Activated naive CD8-positive, alpha-beta T cell (primary cell): ENCODE results near the gene UBR4.

ENCODE experiments used
- H3K27ac Mint-ChIP-seq: one replicate; pipeline ENCODE4 v1.8.0; 2021; ENCODE audit warnings: mixed read lengths
- H3K27me3 Mint-ChIP-seq: one replicate; pipeline ENCODE4 v1.8.0; 2021; ENCODE audit warnings: mixed read lengths
- H3K36me3 Mint-ChIP-seq: one replicate; pipeline ENCODE4 v1.8.0; 2021; ENCODE audit warnings: mixed read lengths
- H3K4me1 Mint-ChIP-seq: one replicate; pipeline ENCODE4 v1.8.0; 2021; ENCODE audit warnings: low read depth, mixed read lengths
- H3K4me3 Mint-ChIP-seq: one replicate; pipeline ENCODE4 v1.8.0; 2021; ENCODE audit warnings: mild to moderate bottlenecking, mixed read lengths
- H3K9me3 Mint-ChIP-seq: one replicate; pipeline ENCODE4 v1.8.0; 2021; ENCODE audit warnings: low read depth, mixed read lengths

UBR4 gene

DNA sequence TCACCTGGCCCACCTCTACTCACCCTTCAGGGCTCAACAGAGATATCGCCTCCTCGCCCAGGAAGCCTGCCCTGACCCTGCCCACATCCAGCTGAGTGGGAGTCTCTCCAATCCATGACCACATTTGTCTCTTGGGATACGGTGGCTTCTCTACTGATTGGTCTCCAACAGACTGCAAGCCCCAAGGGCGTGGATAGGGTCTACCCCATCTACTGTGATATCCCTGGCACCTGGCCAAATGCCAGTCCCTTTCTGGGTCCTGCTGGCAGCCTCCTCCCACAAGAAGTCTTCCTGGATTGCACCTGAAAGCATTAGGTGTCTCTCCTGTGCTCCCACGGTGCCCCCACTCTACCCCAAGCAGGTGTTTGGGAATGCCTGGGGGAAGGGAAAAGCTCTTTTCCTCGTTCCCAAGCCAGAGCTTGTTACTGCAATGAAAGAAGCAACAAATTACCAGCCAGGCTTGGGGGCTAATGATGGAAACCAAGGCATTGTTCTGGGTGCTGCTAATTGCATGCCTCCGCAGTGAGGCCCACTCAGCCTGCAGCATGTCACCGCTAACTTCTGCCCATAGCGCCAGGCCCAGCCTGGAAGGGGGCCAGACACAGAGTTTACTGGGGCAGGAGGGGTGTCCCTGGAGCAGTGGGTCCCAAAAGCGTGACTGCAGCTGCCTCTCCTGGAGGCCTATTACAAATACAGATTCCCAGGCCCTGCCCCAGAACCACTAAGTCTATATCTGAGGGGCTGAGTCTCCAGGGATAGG is 162.9 kb downstream of the UBR4 start:
- Mint-ChIP-seq H3K4me1 (peaks cover 2% of the 10 kb centered on the region), H3K9me3 (no peaks in the 10 kb centered on the region), H3K27ac (no peak overlapping the region), H3K36me3 (no peaks in the 10 kb centered on the region), H3K27me3 (peaks cover 9% of the 10 kb centered on the region), H3K4me3 (no peak overlapping the region)

DNA sequence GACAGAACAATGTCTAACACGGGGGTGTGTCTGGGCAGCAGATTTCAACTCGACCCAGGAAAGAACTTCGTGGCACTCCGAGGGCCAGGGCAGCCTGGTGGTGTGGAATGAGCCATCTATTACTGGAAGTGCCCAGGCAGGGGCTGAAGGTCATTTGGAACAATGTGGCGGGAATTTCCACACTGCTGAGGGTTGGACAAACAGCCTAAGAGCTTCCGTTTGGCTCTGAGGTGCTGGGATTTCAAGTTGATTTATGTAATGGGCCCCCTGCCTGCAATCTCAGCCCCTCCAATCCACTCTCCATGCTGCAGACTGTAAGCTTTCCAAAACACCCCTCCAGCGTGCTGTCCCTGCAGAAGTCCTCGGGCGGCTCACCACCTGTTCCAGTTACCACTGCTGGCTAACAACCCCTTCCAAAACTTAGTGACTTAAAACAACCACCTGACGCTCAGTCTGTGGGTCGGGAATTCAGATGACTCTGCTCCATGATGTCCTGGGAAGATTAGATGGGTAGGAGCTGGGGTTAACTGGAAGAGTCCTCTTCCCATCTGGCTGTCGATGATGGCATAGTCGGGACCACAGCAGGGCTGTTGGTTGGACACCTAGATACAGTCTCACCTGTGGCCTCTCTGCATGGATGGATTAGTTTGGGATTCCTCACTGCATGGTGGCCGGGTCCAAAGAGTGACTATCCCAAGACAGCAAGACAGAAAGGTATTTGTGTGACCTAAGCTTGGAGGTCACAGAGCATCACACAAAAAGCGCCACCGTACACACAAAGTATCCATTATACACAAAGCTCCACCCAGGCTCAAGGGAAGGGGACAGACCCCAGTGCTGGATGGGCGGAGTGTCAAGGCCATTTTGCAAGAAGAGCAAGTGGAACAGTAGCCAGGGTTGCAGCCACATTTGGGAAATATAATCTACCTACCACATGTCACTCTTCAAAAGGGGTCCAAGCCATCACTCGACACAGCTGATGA is 163.9 kb downstream of the UBR4 start:
- Mint-ChIP-seq H3K27ac (no peak overlapping the region), H3K9me3 (no peaks in the 10 kb centered on the region), H3K4me3 (no peak overlapping the region), H3K4me1 (peaks cover 2% of the 10 kb centered on the region), H3K27me3 (peaks cover 10% of the 10 kb centered on the region), H3K36me3 (no peaks in the 10 kb centered on the region)

DNA sequence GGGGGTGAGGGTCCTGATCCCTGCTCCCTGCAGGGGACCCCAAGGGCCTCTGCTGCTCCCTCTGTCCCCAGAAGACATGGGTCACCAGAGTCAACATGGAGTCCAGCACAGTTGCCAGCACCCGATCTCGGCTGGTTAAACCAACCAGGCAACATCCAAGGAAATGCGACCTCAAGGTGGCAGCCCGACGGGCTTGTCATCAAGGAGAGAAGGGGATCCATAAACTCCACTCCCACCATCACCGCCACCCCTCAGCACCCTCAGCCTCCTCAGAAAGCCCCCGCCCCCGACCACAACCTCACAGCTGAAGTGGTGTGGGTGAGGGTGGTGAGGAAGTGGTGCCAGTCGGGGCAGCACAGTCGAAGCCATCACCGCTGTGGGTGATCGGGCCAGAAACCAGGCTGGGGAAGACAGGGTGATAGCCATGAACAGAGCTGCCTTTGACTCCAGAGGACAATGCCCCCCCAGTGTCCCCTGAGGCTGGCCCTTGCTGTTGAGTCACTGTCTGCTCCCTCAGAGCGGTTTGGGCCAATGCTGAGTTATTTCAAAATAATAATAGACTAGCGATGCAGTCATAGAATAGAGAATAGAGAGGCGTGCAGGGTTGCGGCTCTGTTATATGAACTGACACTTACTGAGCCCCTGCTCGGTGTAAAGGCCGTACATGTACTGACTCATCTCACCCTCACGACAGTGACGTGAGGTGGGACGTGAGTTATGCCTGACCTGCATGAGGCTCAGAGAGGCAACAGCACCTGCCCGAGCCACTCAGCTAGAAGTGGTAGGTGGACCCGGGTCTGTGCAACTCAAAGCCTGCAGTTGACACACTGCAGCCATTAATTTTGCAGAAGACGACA is 164.9 kb downstream of the UBR4 start:
- Mint-ChIP-seq H3K27ac (no peak overlapping the region), H3K4me1 (peaks cover 2% of the 10 kb centered on the region), H3K27me3 (peaks cover 12% of the 10 kb centered on the region), H3K4me3 (no peak overlapping the region), H3K9me3 (no peaks in the 10 kb centered on the region), H3K36me3 (no peaks in the 10 kb centered on the region)

DNA sequence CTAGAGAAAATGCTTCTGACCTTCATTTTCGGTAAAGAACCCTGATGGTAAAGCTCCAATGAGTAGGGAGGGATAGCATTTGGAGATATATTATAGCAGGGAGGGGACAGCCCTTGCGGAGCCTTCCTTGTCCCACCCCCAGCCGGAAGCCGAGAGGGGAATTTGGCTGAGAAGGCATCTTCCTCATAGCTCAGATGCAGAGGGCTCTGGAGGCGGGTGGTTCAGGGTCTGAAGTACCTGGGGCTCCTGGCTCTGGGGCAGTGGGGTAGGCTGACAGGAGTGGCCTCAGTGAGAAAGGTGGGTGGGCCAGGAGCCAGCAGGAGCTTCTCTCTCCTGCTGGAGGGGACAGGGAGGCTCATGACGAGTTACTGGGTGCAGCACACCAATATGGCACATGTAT is 165.6 kb downstream of the UBR4 start:
- H3K27ac Mint-ChIP-seq: no peak overlapping the region
- peaks cover 2% of the 10 kb centered on the region for H3K4me1 Mint-ChIP-seq
- no peaks in the 10 kb centered on the region for H3K9me3 Mint-ChIP-seq
- no peak overlapping the region for H3K4me3 Mint-ChIP-seq
- H3K36me3 Mint-ChIP-seq: no peaks in the 10 kb centered on the region
- peaks cover 12% of the 10 kb centered on the region for H3K27me3 Mint-ChIP-seq

DNA sequence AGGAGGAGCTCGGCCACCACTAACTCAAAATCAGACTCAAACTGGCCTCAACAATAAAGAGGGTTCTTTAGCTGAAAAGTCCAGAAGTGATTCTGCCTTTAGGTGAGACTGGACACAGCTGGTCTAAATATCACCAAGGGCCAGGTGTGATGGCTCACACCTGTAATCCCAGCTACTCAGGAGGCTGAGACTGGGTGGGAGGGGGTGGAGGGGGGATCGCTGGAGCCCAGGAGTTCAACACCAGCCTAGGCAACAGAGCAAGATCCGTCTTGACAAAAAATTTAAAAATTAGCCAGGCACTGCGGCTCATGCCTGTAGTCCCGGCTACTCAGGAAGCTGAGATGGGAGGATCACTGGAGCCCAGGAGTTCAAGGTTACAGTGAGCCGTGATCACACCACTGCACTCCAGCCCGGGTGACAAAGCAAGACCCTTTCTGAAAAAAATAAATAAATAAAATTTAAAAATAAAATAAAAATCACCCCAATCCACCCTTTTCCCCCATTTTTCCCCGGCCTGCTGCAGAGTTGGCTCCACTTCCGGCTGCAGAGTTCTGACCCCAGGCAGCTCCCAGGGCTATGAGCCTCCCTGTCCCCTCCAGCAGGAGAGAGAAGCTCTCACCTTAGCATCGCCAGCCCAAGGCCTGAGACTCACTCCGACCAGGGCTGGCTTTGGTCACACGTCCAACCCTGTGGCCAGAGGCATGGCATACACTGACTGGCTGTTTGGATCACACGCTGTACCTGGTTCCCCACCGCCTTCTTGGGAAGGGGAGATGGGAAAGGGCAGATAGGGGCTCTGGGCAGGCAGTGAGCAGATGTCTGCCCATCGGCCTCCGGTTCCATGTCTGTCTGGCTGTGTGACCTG is 166.3 kb downstream of the UBR4 start:
- no peak overlapping the region for H3K4me3 Mint-ChIP-seq
- no peak overlapping the region for H3K27ac Mint-ChIP-seq
- peaks cover 2% of the 10 kb centered on the region for H3K4me1 Mint-ChIP-seq
- H3K27me3 Mint-ChIP-seq: peaks cover 12% of the 10 kb centered on the region
- no peaks in the 10 kb centered on the region for H3K9me3 Mint-ChIP-seq
- no peaks in the 10 kb centered on the region for H3K36me3 Mint-ChIP-seq

DNA sequence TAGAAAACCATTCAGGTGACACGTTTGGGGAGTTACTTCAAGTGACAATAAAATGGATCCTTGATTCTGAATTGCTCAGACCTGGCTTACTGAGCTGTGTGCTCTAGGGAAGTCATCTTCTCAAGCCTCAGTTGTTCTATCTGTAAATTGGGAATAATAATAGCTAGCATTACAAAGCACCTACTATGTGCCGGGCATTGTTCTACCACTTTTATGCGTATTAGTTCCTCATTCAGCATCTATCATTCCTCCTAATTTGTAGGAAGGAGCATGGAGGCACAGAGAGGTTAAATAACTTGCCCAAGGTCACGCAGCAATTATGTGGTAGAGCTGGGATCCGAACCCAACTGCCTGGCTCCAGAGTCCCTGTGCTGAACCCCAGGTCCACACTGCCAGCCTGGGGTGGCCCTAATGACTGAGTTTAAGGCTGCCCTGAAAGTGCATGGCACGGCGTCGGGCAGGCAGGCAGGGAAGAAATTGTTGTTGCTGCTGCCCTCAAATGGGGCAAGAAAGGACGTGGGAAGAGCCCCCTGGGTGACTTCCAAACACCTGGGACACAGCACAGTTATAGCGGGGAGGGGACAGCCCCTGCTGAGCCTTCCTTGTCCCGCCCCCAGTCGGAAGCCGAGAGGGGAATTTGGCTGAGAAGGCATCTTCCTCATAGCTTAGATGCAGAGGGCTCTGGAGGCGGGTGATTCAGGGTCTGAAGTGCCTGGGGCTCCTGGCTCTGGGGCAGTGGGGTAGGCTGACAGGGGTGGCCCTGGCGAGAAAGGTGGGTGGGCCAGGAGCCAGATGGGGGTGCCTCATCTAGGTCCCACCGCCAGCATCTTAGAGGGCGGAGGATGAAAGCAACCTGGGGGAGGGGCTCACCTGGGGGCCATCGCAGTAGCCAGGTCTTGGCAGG is 167.1 kb downstream of the UBR4 start:
- no peak overlapping the region for H3K27ac Mint-ChIP-seq
- H3K36me3 Mint-ChIP-seq: no peaks in the 10 kb centered on the region
- H3K4me1 Mint-ChIP-seq: peaks cover 2% of the 10 kb centered on the region
- H3K9me3 Mint-ChIP-seq: no peaks in the 10 kb centered on the region
- H3K27me3 Mint-ChIP-seq: peaks cover 12% of the 10 kb centered on the region
- no peak overlapping the region for H3K4me3 Mint-ChIP-seq

DNA sequence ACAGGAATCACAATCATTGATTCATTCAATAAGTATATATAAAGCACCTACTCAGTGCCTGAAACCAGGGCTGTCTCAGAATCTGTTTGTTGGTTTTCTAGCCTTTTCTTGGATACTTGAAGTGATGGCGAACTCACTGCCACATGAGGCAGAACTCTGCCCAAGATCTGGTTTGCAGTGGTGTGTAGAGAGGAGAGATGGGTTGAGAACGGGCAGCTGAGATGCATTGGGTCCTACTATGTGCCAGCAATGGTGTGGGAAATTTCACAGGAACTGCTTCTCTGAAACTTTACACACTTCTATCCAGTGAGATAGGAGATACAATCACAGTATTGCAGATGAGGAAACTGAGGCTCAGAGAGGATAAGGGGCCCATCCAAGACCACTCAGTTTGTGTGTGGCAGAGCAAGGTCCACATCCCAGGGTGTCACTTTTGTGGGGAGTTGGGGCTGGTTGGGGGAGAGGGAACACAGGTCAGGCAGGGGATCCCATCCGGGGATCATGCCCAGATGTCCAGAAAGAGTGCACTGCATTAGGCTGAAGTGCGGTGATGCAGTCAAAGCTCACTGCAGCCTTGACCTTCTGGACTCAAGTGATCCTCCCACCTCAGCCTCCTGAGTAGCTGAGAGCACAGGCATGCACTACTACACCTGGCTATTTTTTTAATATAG is 169.9 kb downstream of the UBR4 start:
- no peaks in the 10 kb centered on the region for H3K36me3 Mint-ChIP-seq
- no peaks in the 10 kb centered on the region for H3K9me3 Mint-ChIP-seq
- H3K4me1 Mint-ChIP-seq: peaks cover 2% of the 10 kb centered on the region
- peaks cover 7% of the 10 kb centered on the region for H3K27me3 Mint-ChIP-seq
- H3K4me3 Mint-ChIP-seq: no peak overlapping the region
- H3K27ac Mint-ChIP-seq: no peak overlapping the region

DNA sequence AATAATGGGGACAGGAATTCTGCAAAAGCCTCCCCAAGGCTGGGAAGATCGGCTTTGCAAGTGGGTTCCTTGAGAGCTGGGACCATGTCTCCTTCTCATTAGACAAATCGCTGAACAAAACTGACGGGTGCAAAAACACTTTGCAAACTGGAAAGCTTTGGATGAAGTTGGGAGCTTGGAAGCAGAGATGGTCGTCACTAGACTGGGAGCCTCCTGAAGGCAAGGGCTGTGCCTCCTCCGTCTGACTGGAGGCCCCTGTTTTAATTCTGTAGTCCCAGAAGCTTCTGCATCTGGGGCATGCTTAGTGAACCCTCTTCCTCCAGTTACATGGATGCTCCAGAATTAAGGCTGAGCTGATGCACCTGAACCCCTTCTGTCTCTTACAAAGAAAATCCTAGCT is 171.3 kb downstream of the UBR4 start:
- Mint-ChIP-seq H3K27ac (no peak overlapping the region), H3K36me3 (no peaks in the 10 kb centered on the region), H3K4me3 (no peak overlapping the region), H3K27me3 (peaks cover 5% of the 10 kb centered on the region), H3K4me1 (peaks cover 2% of the 10 kb centered on the region), H3K9me3 (no peaks in the 10 kb centered on the region)

DNA sequence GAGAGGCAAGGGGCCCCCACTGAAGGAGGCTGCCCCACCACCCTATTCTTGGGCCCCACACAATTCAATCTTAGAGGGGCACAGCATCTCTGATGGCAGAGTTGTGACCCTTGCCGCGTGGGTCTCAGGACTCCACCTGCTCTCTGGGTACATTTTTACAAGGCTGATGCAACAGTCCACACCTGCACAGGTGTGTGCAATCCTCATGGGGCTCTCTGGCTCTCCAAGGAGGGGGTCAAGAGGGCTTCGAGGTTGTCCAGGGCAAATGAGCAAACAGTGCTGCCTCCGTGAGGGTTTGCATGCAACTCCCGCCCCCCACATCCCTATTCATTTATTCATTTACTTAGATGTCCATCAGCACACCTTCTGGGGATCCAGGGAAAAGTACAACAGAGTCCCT is 172.0 kb downstream of the UBR4 start:
- no peak overlapping the region for H3K27ac Mint-ChIP-seq

DNA sequence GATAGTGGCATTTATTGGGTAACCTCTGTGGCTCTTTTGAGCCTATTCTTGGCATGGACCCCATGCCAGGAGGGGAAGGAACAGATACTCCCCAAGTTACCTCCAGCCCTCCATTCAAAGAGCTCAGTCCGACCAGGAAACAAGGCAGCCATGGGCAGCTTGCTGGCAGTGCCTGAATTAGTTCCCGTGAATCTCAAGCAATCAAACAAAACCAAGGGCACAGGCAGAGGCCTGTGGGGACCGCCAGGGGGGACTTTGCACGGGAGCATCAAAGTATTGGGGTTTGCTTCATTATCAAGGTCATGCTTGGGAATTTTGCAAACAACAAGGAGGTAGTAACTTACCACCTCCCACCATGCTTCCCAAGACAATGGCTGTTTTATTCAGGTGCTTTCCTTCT is 172.4 kb downstream of the UBR4 start:
- H3K4me1 Mint-ChIP-seq: no peaks in the 10 kb centered on the region
- H3K27ac Mint-ChIP-seq: no peak overlapping the region
- H3K9me3 Mint-ChIP-seq: no peaks in the 10 kb centered on the region
- H3K27me3 Mint-ChIP-seq: peaks cover 3% of the 10 kb centered on the region
- no peak overlapping the region for H3K4me3 Mint-ChIP-seq
- no peaks in the 10 kb centered on the region for H3K36me3 Mint-ChIP-seq

More for the DNA sequence above, 172.0 kb downstream of the UBR4 start:
- Mint-ChIP-seq H3K27me3 (peaks cover 5% of the 10 kb centered on the region), H3K4me3 (no peak overlapping the region), H3K9me3 (no peaks in the 10 kb centered on the region), H3K36me3 (no peaks in the 10 kb centered on the region), H3K4me1 (peaks cover 2% of the 10 kb centered on the region)

DNA sequence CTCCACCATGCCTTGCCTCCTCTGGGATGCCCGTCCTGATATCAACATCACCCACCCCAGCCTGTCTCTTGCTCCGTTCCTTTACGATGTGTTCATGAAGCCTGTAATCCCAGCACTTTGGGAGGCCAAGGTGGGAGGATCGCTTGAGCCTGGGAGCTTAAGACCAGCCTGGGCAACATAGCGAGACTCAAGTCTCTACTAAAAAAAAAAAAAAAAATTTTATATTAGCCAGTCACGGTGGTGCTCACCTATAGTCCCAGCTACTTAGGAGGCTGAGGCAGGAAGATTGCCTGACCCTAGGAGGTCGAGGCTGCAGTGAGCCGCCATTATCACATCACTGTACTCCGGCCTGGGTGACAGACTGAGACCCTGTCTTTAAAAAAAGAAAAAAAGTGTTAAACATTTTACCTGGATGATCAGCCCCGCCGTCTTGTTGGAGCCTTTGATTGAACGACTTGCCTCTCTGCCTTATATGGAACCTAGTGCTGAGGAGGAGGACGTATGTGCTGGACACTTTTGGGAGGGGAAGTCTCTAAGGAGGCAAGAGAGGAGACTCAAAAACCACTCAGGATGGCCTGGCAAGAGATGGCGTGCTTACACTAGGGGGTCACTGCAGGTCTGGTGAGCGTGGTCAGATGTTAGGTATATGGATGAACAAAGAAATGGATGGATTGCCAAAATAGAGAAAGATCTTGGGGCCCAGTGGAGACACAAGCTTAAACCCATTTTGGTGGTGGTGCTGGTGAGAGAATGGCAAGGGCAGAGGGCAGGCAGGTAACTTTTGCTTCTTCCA is 173.1 kb downstream of the UBR4 start:
- H3K4me1 Mint-ChIP-seq: no peaks in the 10 kb centered on the region
- no peaks in the 10 kb centered on the region for H3K9me3 Mint-ChIP-seq
- H3K36me3 Mint-ChIP-seq: no peaks in the 10 kb centered on the region
- no peak overlapping the region for H3K27ac Mint-ChIP-seq
- H3K4me3 Mint-ChIP-seq: no peak overlapping the region
- peaks cover 3% of the 10 kb centered on the region for H3K27me3 Mint-ChIP-seq

DNA sequence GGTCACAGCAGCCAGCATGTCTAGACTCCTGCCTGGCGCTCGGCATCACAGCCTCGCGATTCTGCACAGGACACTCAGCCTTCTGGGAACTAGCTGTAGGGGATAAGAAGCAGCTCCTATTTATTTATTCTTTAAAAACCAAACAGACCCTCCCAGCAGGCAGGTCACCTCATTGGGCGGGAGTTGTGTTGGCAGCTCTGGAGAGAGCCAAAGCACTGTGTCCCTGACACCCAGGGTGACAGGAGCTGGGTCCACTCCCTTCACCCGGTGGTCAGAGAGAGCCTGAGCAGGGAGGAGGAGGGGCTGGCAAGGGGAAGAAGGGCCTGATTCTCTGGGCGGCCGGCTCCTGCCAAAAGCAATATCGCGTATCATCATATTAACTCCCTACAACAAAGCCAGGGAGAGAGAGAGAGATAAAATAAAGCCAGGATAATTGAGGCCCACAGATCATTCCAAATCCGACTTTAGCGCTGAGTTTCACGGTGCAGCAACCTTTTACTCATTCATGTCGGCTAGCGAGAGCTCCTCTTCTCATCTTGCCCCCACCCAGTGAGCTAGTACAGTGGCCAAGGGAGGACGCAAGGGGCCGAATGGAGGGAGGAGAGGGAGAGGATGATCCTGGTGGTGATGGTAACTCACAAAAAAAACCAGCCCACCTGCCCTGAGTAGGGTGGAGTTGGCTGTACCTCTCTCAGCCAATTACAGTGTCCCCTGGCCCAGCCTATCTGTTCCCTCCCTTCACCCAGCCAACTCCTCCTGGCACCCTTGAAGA is 173.8 kb downstream of the UBR4 start:
- Mint-ChIP-seq H3K4me1 (no peaks in the 10 kb centered on the region), H3K36me3 (no peaks in the 10 kb centered on the region), H3K9me3 (no peaks in the 10 kb centered on the region), H3K27me3 (peaks cover 2% of the 10 kb centered on the region), H3K4me3 (no peak overlapping the region), H3K27ac (no peak overlapping the region)
